CD4-positive, alpha-beta memory T cell (primary cell): ENCODE measurements around the gene MMP20. TPM values are rescaled to one million over a fixed set of nuclear protein-coding genes. Genes with fewer than 3 reads are reported as not detected.
"Not testable (repeated sequence)": the region's sequence is repeated elsewhere in the genome, so short reads cannot be mapped to it uniquely, and the experiment has no call there.

Source experiments
- CTCF ChIA-PET: fragments of 350-600 bp; sonication (Branson Sonifier 250); formaldehyde crosslinking; loops from one replicate; lab custom pipeline; 2021; ENCODE audit warnings: inconsistent platforms; ENCODE audit not compliant: partially characterized antibody; lab: Charles Lee
- POLR2A ChIA-PET: fragments of 350-600 bp; sonication (Branson Sonifier 250); formaldehyde crosslinking; loops from one replicate; lab custom pipeline; 2021; ENCODE audit not compliant: partially characterized antibody; lab: Charles Lee
- DNase-seq, 5 donors: peaks; one replicate each; pipeline versions ENCODE4 v3.0.0 to v3.0.0-alpha.2; 2020 to 2022; ENCODE audit warnings: mixed read lengths in 1 of 5
- H3K27ac ChIP-seq: one replicate; pipeline ENCODE4 v1.7.0; 2013; ENCODE audit warnings: low read depth, low read length
- H3K27me3 ChIP-seq: 2 replicates; pipeline ENCODE4 v1.7.0; 2013; ENCODE audit warnings: mild to moderate bottlenecking, low read length, moderate library complexity; ENCODE audit not compliant: insufficient read depth
- H3K36me3 ChIP-seq: 2 replicates; pipeline ENCODE4 v1.7.0; 2013; ENCODE audit warnings: mild to moderate bottlenecking, low read length, moderate library complexity; ENCODE audit not compliant: insufficient read depth
- H3K4me1 ChIP-seq: 2 replicates; pipeline ENCODE4 v1.7.0; 2013; ENCODE audit warnings: mild to moderate bottlenecking, low read length, moderate library complexity; ENCODE audit not compliant: insufficient read depth
- H3K4me3 ChIP-seq, 2 donors: one replicate each; pipeline ENCODE4 v1.7.0; 2013; ENCODE audit warnings: low read length in 2 of 2, mild to moderate bottlenecking in 1 of 2
- H3K9me3 ChIP-seq, 2 donors: one replicate each; pipeline ENCODE4 v1.7.0; 2013; ENCODE audit warnings: low read length in 2 of 2, control low read depth in 1 of 2; ENCODE audit not compliant: control insufficient read depth in 1 of 2
- H3K27ac Mint-ChIP-seq, 7 donors: one replicate each; pipeline ENCODE4 v1.8.0; 2020 to 2021; ENCODE audit warnings: mixed read lengths in 7 of 7, mild to moderate bottlenecking in 6 of 7, inconsistent platforms in 3 of 7, moderate library complexity in 3 of 7
- H3K27me3 Mint-ChIP-seq, 2 donors: one replicate each; pipeline ENCODE4 v1.8.0; 2020 to 2021; ENCODE audit warnings: mixed read lengths in 2 of 2
- H3K36me3 Mint-ChIP-seq, 2 donors: one replicate each; pipeline ENCODE4 v1.8.0; 2020 to 2021; ENCODE audit warnings: mixed read lengths in 2 of 2, inconsistent platforms in 1 of 2, mild to moderate bottlenecking in 1 of 2
- H3K4me1 Mint-ChIP-seq, 4 donors: one replicate each; pipeline ENCODE4 v1.8.0; 2020 to 2021; ENCODE audit warnings: mixed read lengths in 4 of 4, mild to moderate bottlenecking in 1 of 4
- H3K4me3 Mint-ChIP-seq, 8 donors: one replicate each; pipeline ENCODE4 v1.8.0; 2020 to 2021; ENCODE audit warnings: mixed read lengths in 8 of 8, mild to moderate bottlenecking in 7 of 8, moderate library complexity in 6 of 8, inconsistent platforms in 3 of 8
- H3K9me3 Mint-ChIP-seq, 8 donors: one replicate each; pipeline ENCODE4 v1.8.0; 2020 to 2021; ENCODE audit warnings: mixed read lengths in 8 of 8, mild to moderate bottlenecking in 5 of 8, inconsistent platforms in 3 of 8, moderate library complexity in 1 of 8
- intact Hi-C: fragments of 100-400 bp; cut with micrococcal nuclease; formaldehyde crosslinking; loops from one replicate; pipeline ENCODE4 v1.15.1; 2023
- polyA plus RNA-seq, 2 donors: library from polyadenylated mRNA; unstranded; fragments of 300-500 nt; fragmentation: Illumina TruSeq; gene quantifications; one replicate each; pipeline ENCODE4 v1.2.3, GENCODE V29; 2021
- total RNA-seq, 2 experiments: library from RNA; stranded (reverse); gene quantifications; one replicate each; pipeline ENCODE4 v1.2.3, GENCODE V29; 2021

The MMP20 gene
- total and polyA plus RNA-seq, 4 experiments from 2014 or later: not detected

DNA sequence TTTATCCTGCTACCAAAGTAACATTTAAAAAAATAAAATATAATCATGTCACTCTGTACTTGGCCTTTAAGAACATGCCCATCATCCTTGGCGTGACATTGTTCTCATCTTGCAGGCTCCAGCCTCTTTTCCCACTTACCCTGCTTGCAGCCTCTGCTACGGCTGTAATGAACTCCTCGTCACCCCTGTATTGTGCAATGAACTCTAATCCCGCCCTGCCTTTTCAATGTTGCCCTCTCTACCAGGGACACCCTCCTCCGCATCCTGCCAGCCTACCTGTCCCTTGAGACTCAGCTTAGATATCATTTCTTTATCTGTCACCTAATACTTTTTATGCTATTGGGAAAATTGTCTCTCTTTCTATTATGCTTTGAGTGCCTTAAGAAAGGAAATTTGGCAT lies 12.6 kb upstream of the MMP20 start:
- H3K4me1 ChIP-seq: no peaks in the 10 kb centered on the region
- H3K27me3 ChIP-seq: no peaks in the 10 kb centered on the region
- H3K27me3 Mint-ChIP-seq: peaks cover 3% of the 10 kb centered on the region in 2 donors
- CTCF ChIA-PET: no interaction called here
- H3K27ac Mint-ChIP-seq: no peak overlapping the region
- no peaks in the 10 kb centered on the region for H3K9me3 ChIP-seq
- H3K36me3 ChIP-seq: no peaks in the 10 kb centered on the region
- no peak overlapping the region for H3K4me3 ChIP-seq
- H3K27ac ChIP-seq: no peak overlapping the region
- no peaks in the 10 kb centered on the region for H3K9me3 Mint-ChIP-seq
- no peaks in the 10 kb centered on the region for H3K4me1 Mint-ChIP-seq
- POLR2A ChIA-PET: no interaction called here
- no peaks in the 10 kb centered on the region for H3K36me3 Mint-ChIP-seq
- no peak for DNase-seq
- H3K4me3 Mint-ChIP-seq: no peak overlapping the region
- intact Hi-C loops: no loop called here

DNA sequence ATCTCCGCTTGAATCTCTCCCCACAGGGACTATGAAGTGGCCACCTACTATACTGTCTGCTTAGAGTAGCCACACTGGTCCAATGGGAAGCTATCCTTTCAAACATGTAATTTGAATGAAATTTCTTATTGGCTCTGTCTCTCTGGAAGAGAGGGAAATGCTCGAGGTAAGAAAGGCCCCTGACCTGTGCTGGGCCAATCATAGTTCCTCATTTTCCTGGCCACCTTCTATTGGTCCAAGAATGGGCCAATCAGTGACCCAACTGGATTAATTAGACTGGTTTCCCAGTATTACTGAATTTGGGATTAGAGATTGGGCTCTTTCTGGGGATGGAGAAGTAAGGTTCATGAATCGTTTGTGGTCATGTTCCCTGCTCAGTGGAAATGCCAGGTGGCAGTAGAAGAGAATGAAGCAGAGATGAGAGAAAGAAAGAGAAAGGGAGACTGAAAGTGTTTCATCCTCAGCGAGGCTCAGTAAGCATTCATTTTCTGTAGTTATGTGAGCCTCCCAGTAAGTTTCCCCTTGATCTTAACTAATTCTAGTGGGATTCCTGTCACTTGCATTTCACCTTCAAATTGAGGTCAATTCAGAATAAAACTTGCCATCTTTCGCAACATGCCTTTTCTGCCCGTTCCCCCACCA lies 8.4 kb upstream of the MMP20 start:
- no peak for DNase-seq
- H3K27me3 Mint-ChIP-seq: peaks cover 5 to 7% of the 10 kb centered on the region in 2 donors
- no peaks in the 10 kb centered on the region for H3K36me3 Mint-ChIP-seq
- no peak overlapping the region for H3K4me3 Mint-ChIP-seq
- H3K9me3 Mint-ChIP-seq: no peaks in the 10 kb centered on the region
- Histone ChIP-seq H3K27me3 (no peaks in the 10 kb centered on the region), H3K4me3 (no peak overlapping the region), H3K27ac (no peak overlapping the region), H3K36me3 (no peaks in the 10 kb centered on the region), H3K9me3 (no peaks in the 10 kb centered on the region), H3K4me1 (no peaks in the 10 kb centered on the region)
- intact Hi-C loops: no loop called here
- ChIA-PET CTCF (no interaction called here), POLR2A (interaction anchor here (0.6 kb wide), 1 partner anchor 119 kb away, joined by 3 read pairs; no protein-coding TSS in a partner anchor)
- H3K27ac Mint-ChIP-seq: no peak overlapping the region
- H3K4me1 Mint-ChIP-seq: no peaks in the 10 kb centered on the region

DNA sequence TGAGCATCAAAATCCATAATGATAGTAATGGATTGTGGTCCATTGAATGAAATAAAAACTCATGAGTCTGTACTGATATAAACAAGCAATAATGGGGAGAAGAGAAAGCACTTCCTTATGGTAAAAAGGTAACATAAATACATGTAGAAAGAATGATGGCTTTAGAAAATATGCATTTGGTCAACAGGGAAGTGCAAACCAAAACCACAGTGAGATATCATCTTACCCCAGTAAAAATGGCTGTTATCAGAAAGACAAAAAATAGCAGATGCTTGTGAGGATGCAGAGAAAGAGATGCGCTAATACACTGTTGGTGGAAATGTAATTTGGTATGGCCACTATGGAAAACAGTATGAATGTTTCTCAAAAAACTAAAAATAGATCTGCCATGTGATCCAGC lies 6.9 kb upstream of the MMP20 start:
- H3K4me3 Mint-ChIP-seq: no peak overlapping the region
- Histone ChIP-seq H3K9me3 (no peaks in the 10 kb centered on the region), H3K36me3 (no peaks in the 10 kb centered on the region), H3K4me3 (no peak overlapping the region), H3K27me3 (no peaks in the 10 kb centered on the region), H3K27ac (no peak overlapping the region), H3K4me1 (no peaks in the 10 kb centered on the region)
- DNase-seq: no peak
- peaks cover 5 to 13% of the 10 kb centered on the region in 2 donors for H3K27me3 Mint-ChIP-seq
- POLR2A ChIA-PET: no interaction called here
- H3K4me1 Mint-ChIP-seq: no peaks in the 10 kb centered on the region
- CTCF ChIA-PET: interaction anchor here (1.0 kb wide), 1 partner anchor 35 kb away, joined by 3 read pairs; no protein-coding TSS in a partner anchor
- intact Hi-C loops: no loop called here
- H3K9me3 Mint-ChIP-seq: no peaks in the 10 kb centered on the region
- H3K27ac Mint-ChIP-seq: no peak overlapping the region
- no peaks in the 10 kb centered on the region for H3K36me3 Mint-ChIP-seq

DNA sequence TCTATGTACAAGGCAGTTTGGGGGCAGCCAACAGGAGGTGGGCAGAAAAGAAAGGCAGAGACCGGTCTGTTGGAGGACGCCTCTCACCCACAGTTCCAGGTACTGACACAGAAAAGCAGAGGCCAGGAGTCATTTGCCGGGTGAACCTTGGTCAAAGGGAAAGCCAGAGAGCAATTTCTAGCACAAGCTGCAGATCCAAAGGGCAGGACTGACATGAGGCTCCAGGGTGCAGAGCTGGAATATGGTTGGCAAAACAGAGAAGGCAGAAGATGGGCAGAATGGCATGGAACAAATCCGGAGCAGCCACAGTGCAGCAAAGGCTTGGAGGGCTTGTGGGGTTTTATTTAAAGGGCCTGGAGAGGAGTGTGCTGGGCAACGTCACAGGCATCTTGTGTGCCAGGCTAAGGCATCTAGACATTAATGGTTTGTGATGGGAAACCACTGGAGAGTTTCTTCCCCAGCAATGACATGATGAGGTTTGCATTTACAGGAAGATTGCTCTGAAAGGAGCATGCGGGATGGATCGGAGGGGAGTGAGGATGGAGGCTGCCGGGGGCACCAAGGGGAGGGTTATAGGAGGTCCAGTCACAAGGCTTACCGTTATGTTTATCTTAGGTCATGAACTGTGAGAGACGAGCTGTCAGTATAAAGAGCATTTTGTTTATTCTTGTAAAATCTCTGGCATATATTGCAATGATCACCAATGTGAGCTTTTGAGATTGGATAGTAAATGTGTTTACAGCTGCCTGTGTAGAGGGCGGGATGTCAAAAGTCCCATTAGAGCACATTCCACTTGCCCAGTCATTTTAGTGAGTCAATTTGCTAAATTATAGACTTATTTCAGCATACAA lies 5.7 kb upstream of the MMP20 start:
- H3K27me3 ChIP-seq: no peaks in the 10 kb centered on the region
- intact Hi-C loops: no loop called here
- Mint-ChIP-seq H3K9me3 (no peaks in the 10 kb centered on the region), H3K4me3 (no peak overlapping the region), H3K36me3 (no peaks in the 10 kb centered on the region), H3K27ac (peak overlapping the region in 1 of 7 donors; percentile 42), H3K4me1 (no peaks in the 10 kb centered on the region), H3K27me3 (peaks cover 4 to 14% of the 10 kb centered on the region in 2 donors)
- ChIA-PET POLR2A (no interaction called here), CTCF (interaction anchor here (0.6 to 1.0 kb wide), 2 partner anchors 36 to 427 kb away, joined by 3 read pairs; no protein-coding TSS in a partner anchor)
- no peak overlapping the region for H3K4me3 ChIP-seq
- no peaks in the 10 kb centered on the region for H3K36me3 ChIP-seq
- H3K4me1 ChIP-seq: no peaks in the 10 kb centered on the region
- no peak overlapping the region for H3K27ac ChIP-seq
- DNase-seq: no peak
- no peaks in the 10 kb centered on the region for H3K9me3 ChIP-seq

DNA sequence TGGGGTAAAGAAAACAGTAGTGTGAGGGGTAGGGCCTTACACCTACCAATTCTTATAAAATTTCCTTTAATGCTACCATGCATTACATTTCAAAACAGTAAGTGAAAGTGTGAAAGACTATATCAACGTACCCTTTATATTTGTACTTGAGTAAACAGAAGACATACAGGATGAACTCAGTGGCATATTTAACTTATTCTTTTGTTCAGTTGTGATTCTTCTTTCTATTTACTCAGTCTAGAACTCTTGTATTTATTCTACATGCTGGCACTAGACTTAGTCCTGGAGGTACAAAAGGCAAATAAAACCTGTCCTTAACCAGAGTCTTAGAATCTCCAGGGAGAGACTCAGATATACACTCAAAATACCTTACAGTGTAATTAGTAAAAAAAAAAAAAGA lies 4.8 kb upstream of the MMP20 start:
- H3K27me3 ChIP-seq, H3K4me1 ChIP-seq, H3K9me3 ChIP-seq, H3K4me3 ChIP-seq, DNase-seq, CTCF ChIA-PET, intact Hi-C loops, H3K4me3 Mint-ChIP-seq, H3K9me3 Mint-ChIP-seq, H3K36me3 Mint-ChIP-seq, POLR2A ChIA-PET, H3K4me1 Mint-ChIP-seq, H3K36me3 ChIP-seq, H3K27ac ChIP-seq, H3K27ac Mint-ChIP-seq: not testable (repeated sequence)
- peaks cover 4 to 17% of the 10 kb centered on the region in 2 donors for H3K27me3 Mint-ChIP-seq

DNA sequence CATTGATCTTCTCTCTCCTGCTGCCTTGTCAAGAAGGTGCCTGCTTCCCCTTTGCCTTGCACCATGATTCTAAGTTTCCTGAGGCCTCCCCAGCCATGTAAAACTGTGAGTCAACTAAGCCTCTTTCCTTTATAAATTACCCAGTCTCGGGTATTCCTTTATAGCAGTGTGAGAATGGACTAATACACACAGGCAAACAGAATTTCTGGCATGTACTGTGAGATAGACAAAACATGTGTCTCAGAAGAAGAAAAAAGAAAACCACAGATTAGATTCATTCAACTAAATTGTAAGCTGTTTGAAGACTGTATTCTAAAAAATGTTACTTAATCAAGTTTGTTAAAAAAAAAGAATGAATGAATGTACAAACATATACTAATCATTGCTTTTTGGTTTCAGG lies 1.5 kb upstream of the MMP20 start:
- H3K27me3 ChIP-seq: no peaks in the 10 kb centered on the region
- intact Hi-C loops: no loop called here
- no peaks in the 10 kb centered on the region for H3K9me3 Mint-ChIP-seq
- ChIA-PET CTCF (no interaction called here), POLR2A (no interaction called here)
- H3K27ac ChIP-seq: no peak overlapping the region
- H3K4me3 ChIP-seq: no peak overlapping the region
- no peaks in the 10 kb centered on the region for H3K36me3 Mint-ChIP-seq
- H3K36me3 ChIP-seq: no peaks in the 10 kb centered on the region
- H3K4me1 ChIP-seq: no peaks in the 10 kb centered on the region
- H3K4me1 Mint-ChIP-seq: no peaks in the 10 kb centered on the region
- H3K9me3 ChIP-seq: no peaks in the 10 kb centered on the region
- DNase-seq: no peak
- no peak overlapping the region for H3K27ac Mint-ChIP-seq
- H3K4me3 Mint-ChIP-seq: no peak overlapping the region
- H3K27me3 Mint-ChIP-seq: peaks cover 3 to 18% of the 10 kb centered on the region in 2 donors

DNA sequence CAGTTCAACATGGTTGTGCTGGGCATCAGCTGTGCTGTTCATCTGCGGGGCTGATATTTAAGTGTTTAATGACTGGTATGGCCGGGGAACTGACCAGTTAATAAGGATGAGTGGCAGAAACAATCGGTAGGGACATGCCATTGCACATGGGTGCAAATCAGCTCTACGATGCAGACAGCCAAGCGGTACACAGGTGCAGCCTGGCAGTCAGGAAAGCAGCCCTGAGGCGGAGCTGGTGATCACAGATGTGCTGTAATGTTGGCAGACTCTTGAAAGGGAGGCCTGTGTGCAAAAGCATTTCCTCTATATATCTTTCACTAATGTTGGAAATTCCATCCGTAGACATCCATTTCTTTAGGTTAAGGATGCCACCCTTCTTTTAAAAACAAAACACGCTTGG lies 1.1 kb downstream of the MMP20 start:
- DNase-seq: no peak
- H3K4me3 ChIP-seq: no peak overlapping the region
- no peaks in the 10 kb centered on the region for H3K27me3 ChIP-seq
- Mint-ChIP-seq H3K27me3 (peaks cover 2 to 17% of the 10 kb centered on the region in 2 donors), H3K4me3 (no peak overlapping the region), H3K9me3 (no peaks in the 10 kb centered on the region), H3K4me1 (no peaks in the 10 kb centered on the region), H3K36me3 (no peaks in the 10 kb centered on the region), H3K27ac (no peak overlapping the region)
- H3K9me3 ChIP-seq: no peaks in the 10 kb centered on the region
- intact Hi-C loops: no loop called here
- ChIA-PET CTCF (no interaction called here), POLR2A (no interaction called here)
- H3K27ac ChIP-seq: no peak overlapping the region
- H3K36me3 ChIP-seq: no peaks in the 10 kb centered on the region
- no peaks in the 10 kb centered on the region for H3K4me1 ChIP-seq
